ENCODE data around the gene LRCH3.

DNA sequence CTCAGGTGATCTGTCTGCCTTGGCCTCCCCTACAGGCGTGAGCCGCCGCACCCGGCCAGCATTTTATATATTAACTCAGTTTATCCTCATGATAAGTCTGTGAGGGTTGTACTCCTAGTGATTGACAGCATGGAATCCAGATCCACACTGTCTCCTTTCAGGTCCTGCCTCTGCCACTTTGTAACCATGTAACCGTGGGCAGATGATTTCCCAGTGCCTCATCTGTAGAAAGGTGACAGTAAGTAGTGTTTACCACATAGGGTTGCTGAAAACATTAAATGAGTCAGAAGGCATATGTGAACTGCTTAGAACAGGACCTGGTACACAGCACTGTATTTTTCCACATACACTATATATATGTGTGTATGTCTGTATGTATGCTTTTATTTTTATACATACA is 38.9 kb upstream of the LRCH3 start:
- TF ChIP-seq POLR2A (IDR thresholded peaks at IDR 0.05) = no peak
- TF ChIP-seq, protein P1, sequence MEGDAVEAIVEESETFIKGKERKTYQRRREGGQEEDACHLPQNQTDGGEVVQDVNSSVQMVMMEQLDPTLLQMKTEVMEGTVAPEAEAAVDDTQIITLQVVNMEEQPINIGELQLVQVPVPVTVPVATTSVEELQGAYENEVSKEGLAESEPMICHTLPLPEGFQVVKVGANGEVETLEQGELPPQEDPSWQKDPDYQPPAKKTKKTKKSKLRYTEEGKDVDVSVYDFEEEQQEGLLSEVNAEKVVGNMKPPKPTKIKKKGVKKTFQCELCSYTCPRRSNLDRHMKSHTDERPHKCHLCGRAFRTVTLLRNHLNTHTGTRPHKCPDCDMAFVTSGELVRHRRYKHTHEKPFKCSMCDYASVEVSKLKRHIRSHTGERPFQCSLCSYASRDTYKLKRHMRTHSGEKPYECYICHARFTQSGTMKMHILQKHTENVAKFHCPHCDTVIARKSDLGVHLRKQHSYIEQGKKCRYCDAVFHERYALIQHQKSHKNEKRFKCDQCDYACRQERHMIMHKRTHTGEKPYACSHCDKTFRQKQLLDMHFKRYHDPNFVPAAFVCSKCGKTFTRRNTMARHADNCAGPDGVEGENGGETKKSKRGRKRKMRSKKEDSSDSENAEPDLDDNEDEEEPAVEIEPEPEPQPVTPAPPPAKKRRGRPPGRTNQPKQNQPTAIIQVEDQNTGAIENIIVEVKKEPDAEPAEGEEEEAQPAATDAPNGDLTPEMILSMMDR (IDR thresholded peaks at IDR 0.05) = no peak
